Measurements from ENCODE around the gene HOXA10. TPM values are rescaled to one million over a fixed set of nuclear protein-coding genes. Genes with fewer than 3 reads are reported as not detected.

The HOXA10 gene
- total RNA-seq, 1 experiment from 2014 or later = not detected

- no peak overlapping the region for H3K56ac ChIP-seq (ENCODE audit: insufficient read length, low read depth, low read length)
- no peak overlapping the region for H3K23ac ChIP-seq (ENCODE audit: insufficient read length, low read depth, low read length)
- H3K23me2 ChIP-seq (ENCODE audit: insufficient read length, low read depth, low read length, poor library complexity, severe bottlenecking) = peaks cover 8% of the 10 kb centered on the region
- no peaks in the 10 kb centered on the region for H3K79me1 ChIP-seq (ENCODE audit: insufficient read depth, low read depth, low read length, poor library complexity, severe bottlenecking)
- H3K9ac ChIP-seq (ENCODE audit: extremely low read depth, insufficient read length, low read length) = no peak overlapping the region
- no peak overlapping the region for H2AK5ac ChIP-seq (ENCODE audit: insufficient read length, low read length)
- H2BK5ac ChIP-seq (ENCODE audit: insufficient read length, low read length) = no peak overlapping the region
- no peak overlapping the region for H3K18ac ChIP-seq (ENCODE audit: insufficient read length, low read depth, low read length)
- no peak overlapping the region for H2BK120ac ChIP-seq (ENCODE audit: low read depth, low read length, poor library complexity, severe bottlenecking)
- Mint-ChIP-seq H3K9me3 (peaks cover 2 to 8% of the 10 kb centered on the region in 2 experiments; a peak in 3 of 5 replicates), H3K27me3 (ENCODE audit: low read depth) (peaks cover 100% of the 10 kb centered on the region), H3K4me1 (peaks cover 17 to 27% of the 10 kb centered on the region in 2 experiments), H3K36me3 (ENCODE audit: insufficient read depth in 1 of 3, low read depth in 3 of 3) (no peaks in the 10 kb centered on the region), H3K4me3 (no peak overlapping the region), H3K27ac (no peak overlapping the region)
- no peak overlapping the region for H3K4ac ChIP-seq (ENCODE audit: low read depth, low read length)
- no peak overlapping the region for H3K14ac ChIP-seq (ENCODE audit: insufficient read depth, low read length)
- no peaks in the 10 kb centered on the region for H3K9me3 ChIP-seq (ENCODE audit: control insufficient read depth, low read depth, low read length)
- no peak overlapping the region for H4K8ac ChIP-seq (replicated peaks; ENCODE audit: insufficient read length, low read depth, low read length)
- no peak overlapping the region for H3K27ac ChIP-seq (ENCODE audit: insufficient read length, low read depth, low read length)
- H3K4me1 ChIP-seq (ENCODE audit: insufficient read depth, low read length) = no peaks in the 10 kb centered on the region
- no peak overlapping the region for H2BK20ac ChIP-seq (ENCODE audit: low read depth, low read length, poor library complexity, severe bottlenecking)
- H2BK15ac ChIP-seq (ENCODE audit: low read depth, low read length) = no peak overlapping the region
- no peak overlapping the region for H4K91ac ChIP-seq (ENCODE audit: insufficient read length, low read depth, low read length)
- no peak overlapping the region for H3T11ph ChIP-seq (ENCODE audit: low read length)
- TF ChIP-seq CTCF (conservative IDR thresholded peaks at IDR 0.05) = no peak
- no peaks in the 10 kb centered on the region for H4K20me1 ChIP-seq (ENCODE audit: control insufficient read depth, insufficient read depth, insufficient read length)
- H3K27me3 ChIP-seq (ENCODE audit: insufficient read depth, low read length) = peaks cover 100% of the 10 kb centered on the region
- H4K5ac ChIP-seq (ENCODE audit: insufficient read length, low read depth, low read length) = no peak overlapping the region
- no CpG with 5 or more reads among the region's 11 CpGs for WGBS (ENCODE audit: extremely low coverage, insufficient read length, low lambda C conversion rate)
- no peak overlapping the region for H3K4me2 ChIP-seq (ENCODE audit: insufficient read depth, insufficient read length, low read length)
- H2AFZ ChIP-seq (ENCODE audit: low read length) = no peak overlapping the region
- DNase-seq = no peak
- H2BK12ac ChIP-seq (ENCODE audit: insufficient read length, low read depth, low read length) = no peak overlapping the region
- no peaks in the 10 kb centered on the region for H3K79me2 ChIP-seq (ENCODE audit: insufficient read depth, low read length)
Measured at GRCh38 chr7:27209933-27210440, 35.9 kb upstream of the HOXA10 start.
